ENCODE measurements around the gene STARD8. TPM values are rescaled to one million over a fixed set of nuclear protein-coding genes. Genes with fewer than 3 reads are reported as not detected.
A peak's percentile ranks its signal among the peaks of the same experiment; 100 is the strongest.
"Not testable (repeated sequence)": the region's sequence is repeated elsewhere in the genome, so short reads cannot be mapped to it uniquely, and the experiment has no call there.

Gene STARD8
- 8.2 and 19.7 TPM in 2 replicates for total RNA-seq

GRCh38 chrX:68647156-68647957 lies at the start of gene STARD8:
STARD8 (plus strand) TSS chrX:68647666; CDS start chrX:68647883, 217 bp downstream.
- peak; percentile 58 for DNase-seq (ENCODE audit: low read depth)

- no peak for DNase-seq (ENCODE audit: low read depth)
Observed at GRCh38 chrX:68598841-68599240, 48.6 kb upstream of the STARD8 start.

GRCh38 chrX:68599256-68600152 lies 48.0 kb upstream of the STARD8 start:
- peak; percentile 0 for DNase-seq (ENCODE audit: low read depth)

GRCh38 chrX:68604216-68604615 lies 43.2 kb upstream of the STARD8 start:
- DNase-seq (ENCODE audit: low read depth), result not testable (repeated sequence)

- not testable (repeated sequence) for DNase-seq (ENCODE audit: low read depth)
Observed at GRCh38 chrX:68614733-68615132, 32.7 kb upstream of the STARD8 start.

- no peak for DNase-seq (ENCODE audit: low read depth)
Observed at GRCh38 chrX:68627986-68628385, 19.5 kb upstream of the STARD8 start.

- not testable (repeated sequence) for DNase-seq (ENCODE audit: low read depth)
Observed at GRCh38 chrX:68629936-68630335, 17.5 kb upstream of the STARD8 start.

GRCh38 chrX:68631336-68631735 lies 16.1 kb upstream of the STARD8 start:
- DNase-seq (ENCODE audit: low read depth), result no peak

- no peak for DNase-seq (ENCODE audit: low read depth)
Observed at GRCh38 chrX:68632491-68632890, 15.0 kb upstream of the STARD8 start.

- no peak for DNase-seq (ENCODE audit: low read depth)
Observed at GRCh38 chrX:68633981-68634380, 13.5 kb upstream of the STARD8 start.

GRCh38 chrX:68634649-68635227 lies 12.7 kb upstream of the STARD8 start:
- no peak for DNase-seq (ENCODE audit: low read depth)

- DNase-seq (ENCODE audit: low read depth), result no peak
Observed at GRCh38 chrX:68640661-68641060, 6.8 kb upstream of the STARD8 start.

GRCh38 chrX:68644861-68645260 lies 2.6 kb upstream of the STARD8 start:
- no peak for DNase-seq (ENCODE audit: low read depth)

- DNase-seq (ENCODE audit: low read depth), result no peak
Observed at GRCh38 chrX:68646421-68646820, 1.0 kb upstream of the STARD8 start.

GRCh38 chrX:68648960-68649359 lies 1.5 kb downstream of the STARD8 start:
- peak; percentile 35 for DNase-seq (ENCODE audit: low read depth)

GRCh38 chrX:68650491-68650890 lies 3.0 kb downstream of the STARD8 start:
- peak; percentile 44 for DNase-seq (ENCODE audit: low read depth)

GRCh38 chrX:68651110-68651509 lies 3.6 kb downstream of the STARD8 start:
- no peak for DNase-seq (ENCODE audit: low read depth)

- DNase-seq (ENCODE audit: low read depth), result no peak
Observed at GRCh38 chrX:68652326-68653170, 5.1 kb downstream of the STARD8 start.

GRCh38 chrX:68654693-68655092 lies 7.2 kb downstream of the STARD8 start:
- DNase-seq (ENCODE audit: low read depth), result no peak

GRCh38 chrX:68656473-68656872 lies 9.0 kb downstream of the STARD8 start:
- not testable (repeated sequence) for DNase-seq (ENCODE audit: low read depth)

GRCh38 chrX:68658530-68658929 lies 11.1 kb downstream of the STARD8 start:
- DNase-seq (ENCODE audit: low read depth), result no peak
